Midbrain (tissue), 1 donor: ENCODE measurements around the gene VGLL3.
"Not testable (repeated sequence)": the region's sequence is repeated elsewhere in the genome, so short reads cannot be mapped to it uniquely, and the experiment has no call there.

Experiments used
- DNase-seq: peaks from one replicate; lab custom pipeline; 2025; lab: John Stamatoyannopoulos, UW

VGLL3 gene

GRCh38 chr3:86989611-86990010, 1.3 kb downstream of the VGLL3 start:
- DNase-seq = no peak

DNA sequence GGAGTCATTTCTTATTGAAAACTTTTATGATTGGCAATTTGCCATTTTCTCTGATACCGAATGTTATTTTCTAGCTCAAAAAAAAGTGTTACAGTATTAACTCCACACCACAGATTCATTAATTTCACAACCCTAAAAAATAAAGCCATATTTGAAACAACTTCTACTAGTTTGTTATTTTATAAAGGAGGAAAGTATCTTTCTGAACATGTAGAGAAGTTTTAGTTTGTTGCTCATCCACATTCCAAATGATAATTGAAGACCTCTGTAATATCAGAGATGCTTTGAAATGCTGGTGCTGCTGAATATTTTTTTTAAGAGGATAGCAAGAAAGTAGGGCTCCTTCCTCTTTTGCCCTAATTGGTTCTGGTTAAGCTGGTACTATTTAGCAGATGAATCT, 1.9 kb downstream of the VGLL3 start:
- no peak for DNase-seq

DNA sequence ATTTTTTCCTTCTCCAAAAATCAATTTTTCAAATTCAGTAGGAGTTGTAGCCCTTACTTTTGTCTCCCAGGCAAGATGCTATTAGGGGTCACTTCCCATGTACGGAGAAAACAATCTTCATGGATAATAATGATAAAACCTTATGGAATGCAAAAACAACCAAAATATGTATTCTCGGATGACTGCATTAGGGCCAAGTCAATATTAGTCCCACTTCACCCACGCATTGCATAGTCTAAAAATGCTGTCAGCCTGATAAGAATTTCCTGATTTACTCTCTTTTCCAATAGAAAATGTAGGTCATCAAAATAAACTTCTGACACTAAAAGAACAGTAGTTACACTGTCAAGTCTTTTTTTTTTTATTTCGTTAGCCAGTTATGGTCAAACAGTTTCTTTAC, 2.7 kb downstream of the VGLL3 start:
- DNase-seq = no peak

DNA sequence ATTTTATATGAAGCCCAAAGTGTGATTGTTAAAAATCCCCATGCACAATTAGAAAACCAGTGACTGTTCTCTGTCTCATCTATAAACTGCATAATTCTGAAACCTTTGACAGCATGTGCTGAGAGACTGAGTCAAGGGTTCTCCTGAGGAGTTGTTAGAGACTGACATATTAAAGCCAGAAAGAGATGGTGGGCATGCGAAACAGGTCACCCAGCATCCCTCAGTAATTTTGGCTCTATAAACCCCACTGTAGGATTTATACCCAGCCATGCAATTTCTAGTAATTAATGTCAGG, 3.6 kb downstream of the VGLL3 start:
- no peak for DNase-seq

DNA sequence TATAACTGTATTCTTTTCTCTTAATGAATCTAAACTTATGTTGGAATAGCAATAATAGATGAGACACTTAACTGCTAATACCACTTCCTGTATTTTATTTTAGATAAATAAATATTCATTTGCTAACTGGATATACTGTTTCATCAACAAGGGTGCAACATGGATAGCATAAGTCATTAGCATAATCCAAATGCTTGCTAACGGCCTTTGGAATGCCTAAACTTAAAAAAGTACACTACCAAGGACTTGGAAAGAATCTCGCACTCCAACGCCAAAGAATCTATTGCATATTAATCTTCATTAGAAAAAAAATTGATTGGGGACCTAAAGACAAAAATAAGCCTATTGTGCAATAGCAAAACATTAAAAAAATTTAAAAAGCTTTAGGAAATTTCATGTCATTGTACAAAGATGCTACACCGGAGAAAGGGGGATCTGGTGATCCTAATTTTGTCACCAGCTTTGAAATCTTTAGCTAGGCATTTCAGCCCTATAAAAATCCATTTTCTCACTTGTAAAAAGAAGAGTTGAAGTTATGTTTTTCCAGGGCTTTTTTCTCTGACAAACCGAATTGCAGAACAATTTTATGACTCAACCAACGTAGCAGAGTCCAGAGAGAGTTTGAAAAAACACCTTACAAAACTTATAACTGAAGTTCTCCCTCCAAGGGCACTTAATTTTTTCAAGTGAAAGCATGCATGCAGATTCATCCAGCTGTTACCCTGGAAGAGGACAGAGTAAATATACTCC, 4.1 kb downstream of the VGLL3 start:
- no peak for DNase-seq

DNA sequence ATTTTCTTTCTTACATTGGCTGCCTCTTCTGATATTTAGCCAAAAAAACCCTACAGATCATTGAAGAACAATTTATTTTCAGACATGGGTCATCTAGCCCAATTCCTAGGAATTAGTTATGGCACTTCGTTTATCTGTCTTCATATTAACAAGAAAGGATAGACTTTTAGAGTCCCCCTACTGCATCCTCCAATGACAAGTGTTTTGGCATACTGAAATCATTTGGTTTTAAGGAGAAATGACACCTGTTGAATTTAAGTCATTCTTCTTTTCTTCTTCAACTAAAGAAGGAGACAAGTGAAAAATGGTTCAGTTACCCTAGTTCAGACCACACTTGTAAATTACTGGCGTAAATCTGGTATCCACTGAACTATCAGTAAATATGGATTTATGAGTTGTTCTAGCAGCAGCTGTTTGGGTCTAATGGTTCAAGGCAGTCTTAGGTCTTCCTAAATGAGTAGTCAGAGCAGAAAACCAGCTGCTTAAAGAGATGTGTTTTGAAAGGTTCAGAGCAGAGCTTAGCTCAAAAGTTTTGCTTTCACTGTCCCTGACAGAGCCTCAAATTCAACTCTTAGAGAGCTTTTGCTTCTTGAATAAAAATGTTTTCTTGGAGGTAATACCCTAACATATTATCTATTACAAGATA, 5.6 kb downstream of the VGLL3 start:
- no peak for DNase-seq

- DNase-seq = no peak
Measured at GRCh38 chr3:86984271-86984670, 6.7 kb downstream of the VGLL3 start.

GRCh38 chr3:86982883-86983282, 8.1 kb downstream of the VGLL3 start:
- DNase-seq = no peak

DNA sequence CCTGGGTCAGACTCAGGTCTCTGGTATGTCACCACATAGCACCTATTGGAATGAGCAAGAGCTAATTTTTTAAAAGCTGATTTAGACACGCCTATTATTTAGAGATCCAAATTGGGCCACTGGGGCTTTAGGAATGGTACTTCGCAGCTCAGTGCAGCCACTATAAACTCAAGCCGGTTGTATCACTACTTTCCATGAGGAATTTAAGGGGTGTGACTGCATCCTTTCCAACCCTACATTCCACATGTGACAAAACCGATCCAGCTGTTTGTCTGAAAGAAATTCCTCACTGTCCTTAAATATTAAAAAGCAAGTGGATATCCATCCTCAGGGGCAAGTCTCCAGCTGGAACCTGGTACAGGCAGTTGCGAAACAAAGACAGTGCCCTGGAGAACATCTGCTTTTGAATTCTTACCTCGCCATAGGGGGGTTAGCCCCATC, 12.8 kb downstream of the VGLL3 start:
- no peak for DNase-seq

DNA sequence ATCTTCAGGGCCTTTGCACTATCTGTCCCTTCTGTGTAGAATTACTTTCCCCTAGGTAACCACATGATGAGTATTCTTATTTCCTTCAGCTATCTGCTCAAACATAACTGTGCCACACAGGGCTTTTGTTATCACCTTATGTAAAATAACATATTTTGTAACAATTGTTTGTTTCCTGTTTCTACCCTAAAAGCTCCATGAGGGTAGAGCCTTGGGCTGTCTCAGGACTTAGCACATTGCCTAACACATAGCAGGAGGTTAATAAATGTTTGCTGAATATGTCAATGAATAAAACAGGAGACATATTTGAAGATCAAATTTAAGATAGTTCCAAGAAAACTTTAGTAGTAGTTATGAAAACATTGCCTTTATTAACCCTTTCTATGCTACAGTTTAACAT, 14.7 kb downstream of the VGLL3 start:
- DNase-seq = no peak

GRCh38 chr3:86974177-86974576, 16.8 kb downstream of the VGLL3 start:
- not testable (repeated sequence) for DNase-seq

- no peak for DNase-seq
Measured at GRCh38 chr3:86973440-86973839, 17.5 kb downstream of the VGLL3 start.

DNA sequence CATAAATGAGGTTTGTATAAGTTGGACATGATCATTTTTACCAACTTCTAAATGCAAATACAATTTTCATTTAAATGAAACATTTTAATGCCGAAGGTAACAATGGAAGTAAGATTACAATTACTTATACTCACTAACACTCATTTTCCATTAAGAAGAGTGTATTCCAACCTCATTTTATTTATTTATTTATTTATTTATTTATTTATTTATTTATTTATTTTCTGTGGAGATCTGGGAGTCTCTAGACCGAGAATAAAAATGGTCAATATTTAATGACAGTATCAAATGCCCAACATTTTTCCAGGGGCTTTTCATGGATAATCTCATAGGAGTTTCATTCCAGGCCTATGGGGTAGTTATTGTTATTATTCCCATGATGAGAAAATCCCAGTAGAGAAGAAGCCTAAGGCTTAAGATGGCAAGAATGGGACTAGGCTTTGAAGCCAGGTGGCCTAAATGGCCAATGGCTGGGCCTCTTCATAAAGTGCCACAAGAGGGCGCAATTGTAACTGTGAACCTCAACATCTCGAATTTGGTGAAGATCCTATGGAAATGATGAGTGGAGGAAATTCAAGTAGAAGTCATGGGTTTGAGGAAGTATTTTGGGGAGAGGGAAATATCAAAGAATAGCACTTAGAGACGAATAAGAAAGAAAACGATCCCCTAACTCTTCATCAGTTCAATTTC, 21.3 kb downstream of the VGLL3 start:
- peak; percentile 23 for DNase-seq

DNA sequence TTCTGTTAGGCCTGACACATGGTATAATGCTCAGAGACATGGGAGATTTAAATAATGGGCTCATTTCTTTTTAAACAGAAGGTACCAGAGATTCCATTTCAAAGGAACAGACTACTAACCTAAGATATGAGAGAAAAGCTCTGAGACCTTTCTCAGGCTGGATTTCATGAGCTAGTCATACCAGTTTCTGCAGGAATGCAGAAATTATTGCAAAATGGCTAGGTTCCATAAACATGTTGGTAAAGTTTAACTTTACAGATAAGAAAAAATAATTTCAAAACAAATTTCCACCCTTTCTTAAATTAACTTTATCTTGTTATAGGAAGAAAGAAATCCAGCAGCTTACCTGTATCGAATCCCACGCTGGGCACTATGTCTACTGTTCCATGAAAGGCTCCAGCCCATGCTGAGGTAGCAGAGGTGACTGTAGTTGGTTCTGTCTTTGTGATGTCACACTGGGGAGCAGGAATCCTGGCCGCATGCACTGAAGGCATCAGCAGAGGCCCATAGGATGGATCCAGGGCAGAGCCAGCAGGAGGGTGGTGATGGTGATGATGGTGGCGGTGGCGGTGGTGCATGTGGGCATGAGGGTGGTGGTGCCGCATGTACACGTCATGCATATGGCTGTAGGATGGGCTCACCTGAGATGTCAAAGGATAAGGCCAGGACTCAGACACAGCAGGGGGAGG, 22.6 kb downstream of the VGLL3 start:
- no peak for DNase-seq

DNA sequence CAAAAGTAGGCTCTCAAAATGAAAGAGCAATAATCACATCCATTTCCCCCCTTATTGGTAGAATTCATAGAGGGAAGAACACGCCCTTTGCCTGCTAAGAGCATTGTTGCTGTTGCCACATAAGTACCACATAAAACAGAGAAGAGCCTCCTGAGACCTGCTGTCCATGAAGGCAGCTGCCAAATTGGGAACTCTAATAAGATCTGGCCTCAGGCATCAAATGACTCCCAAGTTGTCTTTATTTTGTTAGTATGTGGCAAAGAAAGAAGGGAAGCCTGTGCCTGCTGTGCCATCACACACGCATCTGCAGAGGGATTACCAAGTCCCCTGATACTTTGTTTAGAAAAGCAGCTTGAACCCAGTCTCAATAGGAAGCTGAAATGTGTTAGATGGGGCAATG, 23.9 kb downstream of the VGLL3 start:
- no peak for DNase-seq

DNA sequence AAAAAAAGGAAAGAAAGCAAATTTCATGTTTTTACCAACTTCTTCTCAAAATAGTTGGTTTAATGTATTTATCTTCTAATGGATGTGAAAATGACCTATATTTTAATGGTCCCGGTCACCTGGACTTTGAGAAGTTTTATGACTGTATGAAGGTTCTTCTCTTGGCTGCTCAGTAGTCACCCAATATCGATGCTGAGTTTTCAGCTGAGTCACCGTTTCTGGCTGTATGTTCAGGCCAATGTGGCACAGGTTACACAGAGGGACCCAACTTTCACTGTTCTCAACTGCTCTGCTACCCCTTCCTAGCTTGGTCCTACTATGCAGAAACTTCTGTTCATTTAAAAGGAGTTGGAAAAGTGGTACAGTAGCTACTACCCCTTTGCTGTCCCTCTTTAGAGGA, 25.8 kb downstream of the VGLL3 start:
- no peak for DNase-seq

GRCh38 chr3:86963611-86964010, 27.3 kb downstream of the VGLL3 start:
- DNase-seq = no peak

GRCh38 chr3:86961297-86961696, 29.7 kb downstream of the VGLL3 start:
- DNase-seq = no peak

DNA sequence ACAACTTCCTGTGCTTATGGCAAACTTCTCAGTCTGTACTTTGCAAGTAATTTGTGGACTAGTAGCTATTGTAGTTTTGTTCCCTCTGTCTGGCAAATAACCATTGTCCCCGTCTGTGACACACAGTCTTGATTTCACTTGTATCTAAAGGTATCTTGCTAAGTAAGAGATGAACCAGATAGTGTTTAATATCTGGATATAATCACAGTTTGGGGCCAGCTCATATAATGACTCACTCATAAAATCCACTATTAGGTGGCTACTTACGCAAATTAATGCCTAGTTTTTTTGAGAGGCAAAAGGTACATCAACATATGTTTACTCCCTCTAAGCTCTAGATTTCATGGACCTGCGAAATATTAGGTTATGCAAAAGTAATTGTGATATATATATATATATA, 30.4 kb downstream of the VGLL3 start:
- no peak for DNase-seq

DNA sequence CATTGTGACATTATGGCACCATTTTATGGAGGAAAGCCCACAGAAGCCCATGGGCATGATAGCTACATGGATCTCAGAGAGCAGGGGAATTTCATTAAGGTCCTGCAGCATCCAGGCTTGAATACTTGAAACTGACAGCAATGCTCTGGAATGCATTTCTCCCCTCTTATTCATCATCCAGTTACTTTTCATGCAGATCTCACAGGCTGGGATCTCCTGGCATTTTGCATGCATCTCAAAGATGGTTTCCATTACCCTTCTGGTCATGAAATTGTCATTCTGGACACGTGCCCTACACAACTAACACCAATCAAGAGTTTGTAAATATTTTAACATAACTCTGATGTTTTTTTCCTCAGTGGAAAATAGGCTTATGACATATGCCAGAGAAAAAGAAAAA, 32.4 kb downstream of the VGLL3 start:
- no peak for DNase-seq

DNA sequence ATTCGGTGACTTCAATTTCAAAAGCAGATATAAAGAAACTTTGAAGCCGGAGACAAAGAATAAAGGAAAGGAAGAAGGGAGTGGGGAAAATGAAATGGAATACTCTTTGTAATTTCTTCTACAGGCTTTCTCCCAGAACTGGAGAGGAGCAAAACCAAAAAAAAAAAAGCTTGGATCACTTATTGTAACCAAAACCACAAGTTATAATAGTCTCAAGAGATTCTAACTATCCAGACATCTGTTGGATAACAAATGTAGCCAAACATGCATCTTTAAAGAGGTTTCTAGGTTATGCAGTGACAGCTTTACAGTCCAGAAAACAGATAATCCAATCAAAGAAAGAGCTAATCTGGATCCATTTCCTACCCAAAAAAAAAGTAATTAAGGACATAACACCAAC, 36.2 kb downstream of the VGLL3 start:
- no peak for DNase-seq

DNA sequence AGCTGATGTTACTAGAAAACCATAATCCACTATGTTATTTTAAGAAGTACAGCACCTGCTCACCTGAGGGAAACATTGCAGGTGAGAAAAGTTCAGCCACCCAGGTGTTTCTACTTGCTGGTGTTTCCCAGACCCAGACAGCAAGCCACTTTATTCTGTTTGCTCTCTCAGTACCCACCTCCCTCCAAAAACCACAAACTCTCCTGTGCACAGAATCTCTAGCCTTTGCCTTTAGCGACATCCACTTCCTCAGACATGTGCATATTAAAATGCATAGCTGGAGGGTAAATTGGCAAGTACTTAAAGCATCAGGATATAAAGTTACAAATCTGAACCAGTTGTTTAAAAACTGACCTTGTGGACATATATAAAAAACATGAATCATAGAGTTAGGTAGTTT, 36.7 kb downstream of the VGLL3 start:
- no peak for DNase-seq

DNA sequence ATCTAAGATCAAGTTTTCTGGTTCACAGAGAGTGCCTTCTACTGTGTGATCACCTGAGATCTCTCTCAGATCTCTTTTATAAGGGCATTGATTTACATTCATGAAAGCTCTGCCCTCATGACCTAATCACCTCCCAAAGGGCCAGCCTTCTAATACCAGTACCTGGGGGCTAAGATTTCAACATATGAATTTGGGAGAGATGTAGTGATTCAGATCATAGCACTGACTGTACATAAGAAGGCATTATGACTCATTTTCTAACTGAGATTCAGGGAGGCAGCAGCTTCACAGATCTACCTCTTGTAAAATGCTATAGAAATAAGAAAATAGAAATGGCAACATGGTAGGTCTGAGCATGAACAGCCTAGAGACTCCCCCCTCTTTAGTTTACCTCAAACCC, 39.6 kb downstream of the VGLL3 start:
- no peak for DNase-seq
